ENCODE data around the gene SPECC1.

- TF ChIP-seq CTCF (IDR thresholded peaks at IDR 0.05): no peak
- TF ChIP-seq POLR2A (IDR thresholded peaks at IDR 0.05): no peak
Measured at GRCh38 chr17:20300436-20300934, 291.3 kb downstream of the SPECC1 start.
